Adrenal gland (tissue), 5 donors: ENCODE data around the gene CSH2.

Experiments used
- CTCF ChIP-seq, 6 experiments: fragments of 450-650 bp in 4 of 6; fragments of 200-600 bp in 2 of 6; sonication (generic) in 1 of 6; IDR thresholded peaks; 1 replicate in 5 of 6; 2 replicates in 1 of 6; pipeline versions ENCODE4 v1.5.1 to v1.8.0; 2016 to 2021; ENCODE audit warnings: antibody characterized with exemption in 6 of 6, mild to moderate bottlenecking in 2 of 6, moderate library complexity in 1 of 6
- POLR2A ChIP-seq, 2 donors: fragments of 450-650 bp; IDR thresholded peaks; one replicate each; pipeline ENCODE4 v1.6.1; 2017; ENCODE audit warnings: antibody characterized with exemption in 2 of 2, mild to moderate bottlenecking in 2 of 2, moderate library complexity in 1 of 2
- donor health status: DM: no; HTN: no; CAD: no.

- TF ChIP-seq POLR2A (IDR thresholded peaks at IDR 0.05) (no peak), CTCF (IDR thresholded peaks at IDR 0.05) (no peak)
Measured at GRCh38 chr17:63832014-63832413, 41.5 kb downstream of the CSH2 start.
